ENCODE results near the gene C1orf21. TPM values are rescaled to one million over a fixed set of nuclear protein-coding genes. Genes with fewer than 3 reads are reported as not detected.

C1orf21 gene
- total RNA-seq, 1 donor: 17.0 TPM

GRCh38 chr1:184429335-184429734, 42.5 kb downstream of the C1orf21 start:
- no peaks in the 10 kb centered on the region for H3K36me3 ChIP-seq (ENCODE audit: insufficient read depth, low read length)
- H4K20me1 ChIP-seq (ENCODE audit: insufficient read depth, low read length): no peaks in the 10 kb centered on the region
- no peak for DNase-seq (ENCODE audit: insufficient read length, low spot score, missing footprints)
- no peak for TF ChIP-seq CTCF (IDR thresholded peaks at IDR 0.05; ENCODE audit: extremely low read depth, low read depth, low read length)
- H3K27me3 ChIP-seq (ENCODE audit: insufficient read depth, low read length): no peaks in the 10 kb centered on the region
- no peak overlapping the region for H3K4me3 ChIP-seq (ENCODE audit: insufficient read depth, low read length)
- no peaks in the 10 kb centered on the region for H3K4me1 ChIP-seq (ENCODE audit: insufficient read depth, low read length)
- H3K27ac ChIP-seq (ENCODE audit: low read depth, low read length): no peak overlapping the region
- H3K79me2 ChIP-seq (ENCODE audit: insufficient read depth, low read length): no peaks in the 10 kb centered on the region
- H2AFZ ChIP-seq (ENCODE audit: low read length): no peak overlapping the region
- H3K9me3 ChIP-seq (ENCODE audit: low read depth, low read length): no peaks in the 10 kb centered on the region
- no peak overlapping the region for H3K4me2 ChIP-seq (ENCODE audit: insufficient read depth, low read length)

GRCh38 chr1:184433956-184434502, 47.2 kb downstream of the C1orf21 start:
- Histone ChIP-seq H3K4me1 (ENCODE audit: insufficient read depth, low read length) (no peaks in the 10 kb centered on the region), H2AFZ (ENCODE audit: low read length) (no peak overlapping the region), H3K27me3 (ENCODE audit: insufficient read depth, low read length) (no peaks in the 10 kb centered on the region), H3K79me2 (ENCODE audit: insufficient read depth, low read length) (no peaks in the 10 kb centered on the region), H3K4me3 (ENCODE audit: insufficient read depth, low read length) (no peak overlapping the region), H3K27ac (ENCODE audit: low read depth, low read length) (no peak overlapping the region), H3K4me2 (ENCODE audit: insufficient read depth, low read length) (no peak overlapping the region), H4K20me1 (ENCODE audit: insufficient read depth, low read length) (no peaks in the 10 kb centered on the region), H3K36me3 (ENCODE audit: insufficient read depth, low read length) (no peaks in the 10 kb centered on the region), H3K9me3 (ENCODE audit: low read depth, low read length) (no peaks in the 10 kb centered on the region)
- DNase-seq (ENCODE audit: insufficient read length, low spot score, missing footprints): no peak
- TF ChIP-seq CTCF (IDR thresholded peaks at IDR 0.05; ENCODE audit: extremely low read depth, low read depth, low read length): no peak

GRCh38 chr1:184437291-184437690, 50.5 kb downstream of the C1orf21 start:
- Histone ChIP-seq H3K9me3 (ENCODE audit: low read depth, low read length) (no peaks in the 10 kb centered on the region), H4K20me1 (ENCODE audit: insufficient read depth, low read length) (no peaks in the 10 kb centered on the region), H3K27me3 (ENCODE audit: insufficient read depth, low read length) (no peaks in the 10 kb centered on the region), H3K79me2 (ENCODE audit: insufficient read depth, low read length) (no peaks in the 10 kb centered on the region), H3K4me2 (ENCODE audit: insufficient read depth, low read length) (no peak overlapping the region), H3K4me1 (ENCODE audit: insufficient read depth, low read length) (no peaks in the 10 kb centered on the region), H3K36me3 (ENCODE audit: insufficient read depth, low read length) (no peaks in the 10 kb centered on the region), H2AFZ (ENCODE audit: low read length) (no peak overlapping the region), H3K4me3 (ENCODE audit: insufficient read depth, low read length) (no peak overlapping the region), H3K27ac (ENCODE audit: low read depth, low read length) (no peak overlapping the region)
- TF ChIP-seq CTCF (IDR thresholded peaks at IDR 0.05; ENCODE audit: extremely low read depth, low read depth, low read length): no peak
- DNase-seq (ENCODE audit: insufficient read length, low spot score, missing footprints): no peak

GRCh38 chr1:184438363-184438762, 51.5 kb downstream of the C1orf21 start:
- H3K9me3 ChIP-seq (ENCODE audit: low read depth, low read length): no peaks in the 10 kb centered on the region
- TF ChIP-seq CTCF (IDR thresholded peaks at IDR 0.05; ENCODE audit: extremely low read depth, low read depth, low read length): no peak
- no peak overlapping the region for H3K4me2 ChIP-seq (ENCODE audit: insufficient read depth, low read length)
- no peaks in the 10 kb centered on the region for H3K4me1 ChIP-seq (ENCODE audit: insufficient read depth, low read length)
- H3K4me3 ChIP-seq (ENCODE audit: insufficient read depth, low read length): no peak overlapping the region
- no peaks in the 10 kb centered on the region for H4K20me1 ChIP-seq (ENCODE audit: insufficient read depth, low read length)
- no peak for DNase-seq (ENCODE audit: insufficient read length, low spot score, missing footprints)
- no peaks in the 10 kb centered on the region for H3K36me3 ChIP-seq (ENCODE audit: insufficient read depth, low read length)
- H3K27ac ChIP-seq (ENCODE audit: low read depth, low read length): no peak overlapping the region
- H3K27me3 ChIP-seq (ENCODE audit: insufficient read depth, low read length): no peaks in the 10 kb centered on the region
- H3K79me2 ChIP-seq (ENCODE audit: insufficient read depth, low read length): peaks cover 2% of the 10 kb centered on the region
- H2AFZ ChIP-seq (ENCODE audit: low read length): no peak overlapping the region
